AG04450 (cell line): Measurements from ENCODE around the gene RGS16. TPM values are rescaled to one million over a fixed set of nuclear protein-coding genes. Genes with fewer than 3 reads are reported as not detected.

ENCODE experiments used
- CTCF ChIA-PET: fragments of 300-600, 350-600 bp; formaldehyde crosslinking; extraction: SDS; loops from one replicate; lab custom pipeline; 2022; ENCODE audit warnings: antibody characterized with exemption, inconsistent platforms; lab: Charles Lee
- POLR2A ChIA-PET: fragments of 350-600 bp; formaldehyde crosslinking; extraction: SDS; loops from one replicate; lab custom pipeline; 2021; ENCODE audit warnings: antibody characterized with exemption, inconsistent platforms; lab: Yijun Ruan, JAX
- DNase-seq: peaks from one replicate; pipeline ENCODE4 v3.0.0-alpha.2; 2011; ENCODE audit warnings: low read depth, low spot score
- H3K27ac ChIP-seq: one replicate; pipeline ENCODE4 v1.5.1; 2012; ENCODE audit warnings: low read depth, low read length, control low read depth
- H3K27me3 ChIP-seq: one replicate; pipeline ENCODE4 v1.6.0; 2012; ENCODE audit warnings: low read length; ENCODE audit not compliant: control insufficient read depth, insufficient read depth
- H3K4me3 ChIP-seq: 2 replicates; pipeline ENCODE4 v1.5.1; 2011; ENCODE audit warnings: mild to moderate bottlenecking, low read depth, low read length, control low read depth
- H3K9me3 ChIP-seq: 2 replicates; pipeline ENCODE4 v1.5.1; 2012; ENCODE audit warnings: low read length; ENCODE audit not compliant: control insufficient read depth, insufficient read depth
- polyA plus RNA-seq: library from polyadenylated mRNA; depleted of rRNA; stranded (reverse); fragments of >200 nt; gene quantifications from 2 replicates; pipeline ENCODE4 v1.2.3, GENCODE V29; 2011
- TF ChIP-seq, protein P1 (sequence below): IDR thresholded peaks from 2 replicates; pipeline ENCODE4 v1.5.1; 2011; ENCODE audit warnings: low read depth, low read length, control low read depth, inconsistent platforms

Gene RGS16
- polyA plus RNA-seq, 1 experiment, result 0.10 TPM

DNA sequence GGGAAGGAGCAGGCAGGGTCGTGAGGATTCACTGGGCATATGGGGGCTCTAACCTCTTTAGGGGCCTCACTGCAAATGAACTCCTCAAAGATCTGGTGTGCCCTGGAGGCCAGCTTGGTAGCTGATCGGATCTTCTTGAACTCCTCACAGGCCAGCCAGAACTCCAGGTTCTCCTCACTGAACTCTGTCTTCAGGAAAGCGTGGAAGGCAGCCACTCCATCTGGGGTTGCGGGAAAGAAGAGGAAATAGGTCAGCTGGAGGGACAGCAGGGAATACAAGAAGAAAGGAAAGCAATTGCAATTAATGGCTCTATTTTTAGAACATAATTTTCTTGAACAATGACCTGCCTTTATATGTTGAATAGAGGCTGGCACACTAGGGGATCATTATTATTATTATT, 2.3 kb downstream of the RGS16 start:
- ChIA-PET POLR2A (interaction anchor here (1.6 kb wide), 1 partner anchor 183 kb away, joined by 5 read pairs; no protein-coding TSS in a partner anchor), CTCF (interaction anchor here (0.8 to 12.0 kb wide), 10 partner anchors 9 to 245 kb away, joined by 3 to 552 read pairs (median 6); partner anchors contain the start of genes NPL and RNASEL)
- no peak for DNase-seq
- H3K27me3 ChIP-seq, result peaks cover 24% of the 10 kb centered on the region
- no peak overlapping the region for H3K4me3 ChIP-seq
- H3K27ac ChIP-seq, result no peak overlapping the region
- no peaks in the 10 kb centered on the region; the same call in 1 of the 2 replicates for H3K9me3 ChIP-seq
- TF ChIP-seq, protein P1, sequence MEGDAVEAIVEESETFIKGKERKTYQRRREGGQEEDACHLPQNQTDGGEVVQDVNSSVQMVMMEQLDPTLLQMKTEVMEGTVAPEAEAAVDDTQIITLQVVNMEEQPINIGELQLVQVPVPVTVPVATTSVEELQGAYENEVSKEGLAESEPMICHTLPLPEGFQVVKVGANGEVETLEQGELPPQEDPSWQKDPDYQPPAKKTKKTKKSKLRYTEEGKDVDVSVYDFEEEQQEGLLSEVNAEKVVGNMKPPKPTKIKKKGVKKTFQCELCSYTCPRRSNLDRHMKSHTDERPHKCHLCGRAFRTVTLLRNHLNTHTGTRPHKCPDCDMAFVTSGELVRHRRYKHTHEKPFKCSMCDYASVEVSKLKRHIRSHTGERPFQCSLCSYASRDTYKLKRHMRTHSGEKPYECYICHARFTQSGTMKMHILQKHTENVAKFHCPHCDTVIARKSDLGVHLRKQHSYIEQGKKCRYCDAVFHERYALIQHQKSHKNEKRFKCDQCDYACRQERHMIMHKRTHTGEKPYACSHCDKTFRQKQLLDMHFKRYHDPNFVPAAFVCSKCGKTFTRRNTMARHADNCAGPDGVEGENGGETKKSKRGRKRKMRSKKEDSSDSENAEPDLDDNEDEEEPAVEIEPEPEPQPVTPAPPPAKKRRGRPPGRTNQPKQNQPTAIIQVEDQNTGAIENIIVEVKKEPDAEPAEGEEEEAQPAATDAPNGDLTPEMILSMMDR, result no peak

DNA sequence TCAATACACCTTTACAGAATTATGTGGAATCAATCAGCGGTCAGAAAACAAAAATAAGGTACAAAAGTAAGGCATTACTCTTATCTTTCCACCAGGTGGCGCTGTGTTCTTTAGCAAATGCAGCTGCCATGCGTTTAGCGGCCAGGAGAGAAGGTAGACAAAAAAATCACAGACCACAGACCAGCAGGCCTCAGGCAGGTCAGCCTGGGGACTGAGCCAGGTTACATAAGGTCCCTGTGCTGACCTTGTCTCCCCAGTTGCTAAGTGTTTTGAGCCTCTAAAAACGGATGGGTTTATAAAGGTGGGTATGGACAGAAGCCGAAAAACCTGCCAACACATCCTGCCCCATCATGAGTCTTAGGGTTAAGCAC, 2.8 kb downstream of the RGS16 start:
- H3K27ac ChIP-seq, result no peak overlapping the region
- POLR2A ChIA-PET, result interaction anchor here (0.8 to 1.6 kb wide), 2 partner anchors 183 to 185 kb away, joined by 3 to 5 read pairs; no protein-coding TSS in a partner anchor
- no peak overlapping the region for H3K4me3 ChIP-seq

DNA sequence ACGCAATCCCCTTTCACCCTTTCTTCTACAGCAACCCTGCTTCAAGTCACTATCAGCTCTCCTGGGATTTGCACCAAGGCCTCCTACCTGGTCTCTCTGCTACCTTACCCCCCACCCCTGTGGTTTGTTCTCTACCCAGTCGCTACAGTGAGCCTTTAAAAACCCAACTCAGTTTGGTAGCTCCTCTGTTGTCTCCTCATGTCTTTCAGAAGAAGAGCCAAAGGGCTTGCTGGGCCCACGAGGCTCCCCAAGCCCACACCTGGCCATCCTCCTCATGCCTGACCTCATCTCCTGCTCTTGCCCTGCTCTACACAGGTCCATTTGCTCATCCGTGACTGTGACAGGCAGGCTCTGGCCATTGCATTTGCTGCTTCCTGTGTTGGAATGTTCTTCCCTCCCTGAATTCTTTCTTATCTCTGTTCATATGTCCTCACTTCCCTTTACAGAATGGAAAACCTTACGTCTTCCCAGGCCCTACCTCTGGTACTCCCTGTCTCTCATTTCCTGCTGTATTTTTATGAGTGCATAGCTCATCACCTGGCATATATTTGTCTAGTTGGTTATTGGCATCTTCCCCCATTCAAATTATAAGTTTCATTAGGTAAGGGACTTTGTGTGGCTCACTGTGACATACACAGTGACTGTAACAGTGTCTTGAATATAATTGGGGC, 3.3 kb downstream of the RGS16 start:
- Histone ChIP-seq H3K4me3 (no peak overlapping the region), H3K27ac (no peak overlapping the region), H3K9me3 (no peaks in the 10 kb centered on the region; the same call in 1 of the 2 replicates), H3K27me3 (peaks cover 24% of the 10 kb centered on the region)
- no peak for DNase-seq
- ChIA-PET POLR2A (interaction anchor here (0.8 to 1.6 kb wide), 2 partner anchors 184 to 186 kb away, joined by 3 to 5 read pairs; no protein-coding TSS in a partner anchor), CTCF (interaction anchor here (0.6 to 12.0 kb wide), 23 partner anchors 8 to 246 kb away, joined by 3 to 552 read pairs (median 4); partner anchors contain the start of genes NPL and RNASEL)
- TF ChIP-seq, protein P1, result no peak

More for the DNA sequence above, 2.8 kb downstream of the RGS16 start:
- H3K27me3 ChIP-seq, result peaks cover 24% of the 10 kb centered on the region
- CTCF ChIA-PET, result interaction anchor here (0.6 to 12.0 kb wide), 21 partner anchors 8 to 245 kb away, joined by 3 to 552 read pairs (median 5); partner anchors contain the start of genes NPL and RNASEL
- TF ChIP-seq, protein P1, result peak; percentile 81
- no peaks in the 10 kb centered on the region; the same call in 1 of the 2 replicates for H3K9me3 ChIP-seq
- DNase-seq, result peak; percentile 62

DNA sequence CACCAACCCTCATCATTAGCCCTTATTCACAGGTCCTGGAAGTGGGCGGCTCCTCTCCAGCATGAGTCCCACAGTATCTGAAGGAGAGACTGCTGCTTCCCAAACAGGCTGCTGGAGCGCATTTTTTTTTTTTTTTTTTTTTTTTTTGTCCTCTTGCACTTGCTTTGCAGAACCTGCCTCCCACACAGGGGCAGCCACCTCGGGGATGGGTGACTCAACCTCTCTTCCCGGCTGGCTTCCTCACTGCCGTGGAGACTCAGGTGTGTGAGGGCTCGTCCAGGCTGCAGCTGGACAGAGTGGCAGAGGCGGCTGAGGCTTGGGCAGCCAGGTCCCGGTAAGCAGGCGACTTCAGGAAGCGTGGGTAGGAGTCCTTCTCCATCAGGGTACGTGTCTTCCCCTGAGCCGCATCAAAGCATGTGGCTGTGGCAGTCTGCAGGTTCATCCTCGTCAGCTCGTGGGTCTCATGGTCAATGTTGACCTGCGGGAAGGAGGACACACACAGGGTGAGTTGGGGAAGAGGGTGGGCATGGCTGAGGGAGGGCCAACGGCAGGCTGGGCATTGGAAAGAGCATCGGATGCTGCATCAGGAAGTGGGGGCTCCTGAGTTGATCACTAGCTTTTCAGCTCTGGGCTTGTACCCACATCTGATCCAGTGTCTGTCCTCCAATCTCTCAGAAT, 4.0 kb downstream of the RGS16 start:
- no peak for DNase-seq
- CTCF ChIA-PET, result interaction anchor here (0.5 to 12.0 kb wide), 16 partner anchors 9 to 240 kb away, joined by 3 to 552 read pairs (median 4); partner anchors contain the start of genes NPL and RNASEL
- TF ChIP-seq, protein P1, result no peak
- Histone ChIP-seq H3K4me3 (no peak overlapping the region), H3K9me3 (no peaks in the 10 kb centered on the region; the same call in 1 of the 2 replicates), H3K27me3 (peaks cover 24% of the 10 kb centered on the region), H3K27ac (no peak overlapping the region)
- POLR2A ChIA-PET, result interaction anchor here (1.6 kb wide), 1 partner anchor 184 kb away, joined by 5 read pairs; no protein-coding TSS in a partner anchor
